GM19023 (cell line): ENCODE measurements around the gene TAMALIN.

ENCODE experiments used
- ATAC-seq: cut with Tn5 transposase; IDR thresholded peaks from one replicate; pipeline ENCODE4 v1.9.1; 2021; ENCODE audit warnings: mild to moderate bottlenecking, moderate library complexity; ENCODE audit not compliant: unreplicated experiment

Gene TAMALIN

DNA sequence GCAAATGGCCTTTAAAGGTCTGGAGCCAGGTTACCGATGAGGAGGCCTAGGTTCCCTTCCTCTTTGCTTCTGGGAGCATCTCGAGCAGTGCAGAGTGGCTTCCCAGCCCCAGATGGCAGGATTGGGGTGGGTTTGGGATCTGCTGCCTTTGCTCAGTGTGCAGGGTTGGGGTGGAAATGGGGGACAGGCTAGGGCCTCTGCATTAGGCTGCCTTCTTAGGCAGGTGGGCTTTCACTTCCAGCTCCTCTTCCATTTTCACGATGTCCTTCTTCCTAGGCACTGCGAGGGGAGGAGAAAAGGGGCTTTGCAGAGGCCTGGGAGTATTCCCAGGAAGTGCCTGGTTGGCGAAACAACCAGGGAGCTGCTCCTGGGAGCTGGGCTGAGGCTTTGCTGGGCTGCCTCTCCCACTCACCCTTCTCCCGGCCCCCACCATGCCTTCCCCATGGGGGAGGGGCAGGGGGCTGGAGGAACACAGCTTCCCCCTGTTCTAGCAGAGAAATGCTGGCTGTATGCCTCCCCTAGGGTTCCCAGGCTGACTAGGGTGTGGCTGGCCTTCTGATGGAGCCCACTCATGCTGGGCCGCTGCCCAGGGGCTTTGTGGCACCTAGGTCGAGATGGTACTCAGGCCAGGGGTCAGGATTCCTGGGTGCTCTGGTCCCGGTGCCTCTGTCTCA, 46.9 kb downstream of the TAMALIN start:
- no peak for ATAC-seq

DNA sequence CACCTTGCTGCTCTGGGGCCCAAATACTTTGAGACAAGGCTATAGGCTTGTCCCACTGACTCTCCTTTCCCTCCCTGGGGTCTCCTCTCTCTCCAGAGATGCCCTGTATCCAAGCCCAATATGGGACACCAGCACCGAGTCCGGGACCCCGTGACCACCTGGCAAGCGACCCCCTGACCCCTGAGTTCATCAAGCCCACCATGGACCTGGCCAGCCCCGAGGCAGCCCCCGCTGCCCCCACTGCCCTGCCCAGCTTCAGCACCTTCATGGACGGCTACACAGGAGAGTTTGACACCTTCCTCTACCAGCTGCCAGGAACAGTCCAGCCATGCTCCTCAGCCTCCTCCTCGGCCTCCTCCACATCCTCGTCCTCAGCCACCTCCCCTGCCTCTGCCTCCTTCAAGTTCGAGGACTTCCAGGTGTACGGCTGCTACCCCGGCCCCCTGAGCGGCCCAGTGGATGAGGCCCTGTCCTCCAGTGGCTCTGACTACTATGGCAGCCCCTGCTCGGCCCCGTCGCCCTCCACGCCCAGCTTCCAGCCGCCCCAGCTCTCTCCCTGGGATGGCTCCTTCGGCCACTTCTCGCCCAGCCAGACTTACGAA, 47.6 kb downstream of the TAMALIN start:
- ATAC-seq: no peak

DNA sequence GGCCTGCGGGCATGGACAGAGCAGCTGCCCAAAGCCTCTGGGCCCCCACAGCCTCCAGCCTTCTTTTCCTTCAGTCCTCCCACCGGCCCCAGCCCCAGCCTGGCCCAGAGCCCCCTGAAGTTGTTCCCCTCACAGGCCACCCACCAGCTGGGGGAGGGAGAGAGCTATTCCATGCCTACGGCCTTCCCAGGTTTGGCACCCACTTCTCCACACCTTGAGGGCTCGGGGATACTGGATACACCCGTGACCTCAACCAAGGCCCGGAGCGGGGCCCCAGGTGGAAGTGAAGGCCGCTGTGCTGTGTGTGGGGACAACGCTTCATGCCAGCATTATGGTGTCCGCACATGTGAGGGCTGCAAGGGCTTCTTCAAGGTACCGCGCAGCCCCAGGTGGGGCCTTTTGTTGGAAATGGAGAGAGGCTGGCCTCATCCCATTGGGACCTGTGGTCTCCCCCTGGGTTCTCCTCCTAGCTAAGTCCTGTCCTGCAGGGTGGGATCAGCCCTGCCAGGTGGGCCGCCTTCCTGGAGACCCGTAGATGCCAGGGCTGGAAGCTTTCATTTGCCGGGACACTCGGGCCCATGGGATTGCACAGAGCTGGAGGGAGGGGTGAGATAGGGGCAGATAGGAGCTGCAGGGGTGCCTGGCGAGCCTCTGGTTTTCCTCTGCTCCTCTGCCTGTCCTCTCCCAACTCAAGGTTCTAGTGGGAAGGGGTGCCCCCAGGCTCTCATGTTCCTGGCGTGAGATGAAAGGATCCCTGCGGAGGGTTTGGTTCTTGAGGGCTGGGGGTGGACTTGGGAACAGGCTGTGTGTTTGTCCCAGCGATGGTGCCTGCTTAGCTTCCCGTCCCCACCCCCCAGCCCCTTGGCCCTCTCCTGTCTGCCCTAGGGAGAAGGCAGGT, 48.3 kb downstream of the TAMALIN start:
- ATAC-seq: no peak

DNA sequence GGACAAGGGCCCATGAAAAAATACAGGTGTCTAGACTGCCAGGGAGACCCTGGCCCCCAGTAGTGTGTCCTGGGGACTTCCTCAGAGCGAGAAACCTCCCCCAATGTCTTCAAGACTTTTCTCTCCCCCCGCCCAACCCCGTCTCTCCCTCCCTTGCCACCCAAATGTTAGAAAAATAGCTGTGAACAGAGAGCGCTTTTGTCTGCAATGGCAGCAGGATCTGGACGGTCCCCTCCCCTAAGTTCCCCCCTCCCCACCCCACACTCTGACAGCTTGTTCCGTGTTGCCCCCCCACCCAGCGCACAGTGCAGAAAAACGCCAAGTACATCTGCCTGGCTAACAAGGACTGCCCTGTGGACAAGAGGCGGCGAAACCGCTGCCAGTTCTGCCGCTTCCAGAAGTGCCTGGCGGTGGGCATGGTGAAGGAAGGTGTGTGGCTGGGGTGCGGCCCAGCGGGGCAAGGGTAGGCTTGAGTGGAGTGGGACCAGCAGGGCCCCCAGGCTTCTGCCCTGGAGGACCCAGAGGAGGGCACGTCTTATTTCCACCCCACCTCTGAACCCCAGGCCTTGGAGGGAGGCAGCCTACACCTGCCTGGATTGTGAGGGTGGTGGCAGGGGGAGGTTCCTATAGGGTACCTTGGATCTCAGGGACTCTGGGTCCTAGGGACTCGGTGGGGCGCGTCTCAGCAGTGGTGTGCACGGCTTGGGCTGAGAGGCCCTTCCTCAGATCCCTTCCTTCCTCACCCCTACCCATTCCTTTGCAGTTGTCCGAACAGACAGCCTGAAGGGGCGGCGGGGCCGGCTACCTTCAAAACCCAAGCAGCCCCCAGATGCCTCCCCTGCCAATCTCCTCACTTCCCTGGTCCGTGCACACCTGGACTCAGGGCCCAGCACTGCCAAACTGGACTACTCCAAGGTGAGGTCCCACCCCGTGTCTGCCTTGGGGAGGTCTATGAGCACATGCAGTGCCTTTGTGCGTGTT, 49.3 kb downstream of the TAMALIN start:
- ATAC-seq: no peak

DNA sequence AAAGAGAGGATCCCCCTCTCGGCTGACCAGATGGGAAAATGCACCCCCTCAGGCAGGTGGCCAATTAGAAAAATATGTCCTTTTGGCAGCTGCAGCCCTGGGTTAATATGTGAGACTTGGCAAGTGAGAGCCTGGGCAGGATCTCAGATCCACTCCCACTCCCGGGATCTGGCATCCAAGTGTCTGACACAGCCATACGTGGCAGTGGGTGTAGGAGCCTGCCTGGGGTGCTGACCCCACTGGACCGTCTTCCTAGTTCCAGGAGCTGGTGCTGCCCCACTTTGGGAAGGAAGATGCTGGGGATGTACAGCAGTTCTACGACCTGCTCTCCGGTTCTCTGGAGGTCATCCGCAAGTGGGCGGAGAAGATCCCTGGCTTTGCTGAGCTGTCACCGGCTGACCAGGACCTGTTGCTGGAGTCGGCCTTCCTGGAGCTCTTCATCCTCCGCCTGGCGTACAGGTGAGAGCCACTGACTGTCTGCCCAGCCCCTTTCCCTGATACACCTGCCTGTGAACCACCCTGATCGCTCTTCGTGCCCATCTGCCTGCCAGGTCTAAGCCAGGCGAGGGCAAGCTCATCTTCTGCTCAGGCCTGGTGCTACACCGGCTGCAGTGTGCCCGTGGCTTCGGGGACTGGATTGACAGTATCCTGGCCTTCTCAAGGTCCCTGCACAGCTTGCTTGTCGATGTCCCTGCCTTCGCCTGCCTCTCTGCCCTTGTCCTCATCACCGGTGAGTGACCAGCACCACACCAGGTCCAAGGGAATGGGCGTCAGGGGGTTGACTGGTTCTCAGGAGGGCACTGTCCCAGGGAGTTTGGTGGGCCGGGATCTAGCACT, 50.3 kb downstream of the TAMALIN start:
- ATAC-seq: no peak

DNA sequence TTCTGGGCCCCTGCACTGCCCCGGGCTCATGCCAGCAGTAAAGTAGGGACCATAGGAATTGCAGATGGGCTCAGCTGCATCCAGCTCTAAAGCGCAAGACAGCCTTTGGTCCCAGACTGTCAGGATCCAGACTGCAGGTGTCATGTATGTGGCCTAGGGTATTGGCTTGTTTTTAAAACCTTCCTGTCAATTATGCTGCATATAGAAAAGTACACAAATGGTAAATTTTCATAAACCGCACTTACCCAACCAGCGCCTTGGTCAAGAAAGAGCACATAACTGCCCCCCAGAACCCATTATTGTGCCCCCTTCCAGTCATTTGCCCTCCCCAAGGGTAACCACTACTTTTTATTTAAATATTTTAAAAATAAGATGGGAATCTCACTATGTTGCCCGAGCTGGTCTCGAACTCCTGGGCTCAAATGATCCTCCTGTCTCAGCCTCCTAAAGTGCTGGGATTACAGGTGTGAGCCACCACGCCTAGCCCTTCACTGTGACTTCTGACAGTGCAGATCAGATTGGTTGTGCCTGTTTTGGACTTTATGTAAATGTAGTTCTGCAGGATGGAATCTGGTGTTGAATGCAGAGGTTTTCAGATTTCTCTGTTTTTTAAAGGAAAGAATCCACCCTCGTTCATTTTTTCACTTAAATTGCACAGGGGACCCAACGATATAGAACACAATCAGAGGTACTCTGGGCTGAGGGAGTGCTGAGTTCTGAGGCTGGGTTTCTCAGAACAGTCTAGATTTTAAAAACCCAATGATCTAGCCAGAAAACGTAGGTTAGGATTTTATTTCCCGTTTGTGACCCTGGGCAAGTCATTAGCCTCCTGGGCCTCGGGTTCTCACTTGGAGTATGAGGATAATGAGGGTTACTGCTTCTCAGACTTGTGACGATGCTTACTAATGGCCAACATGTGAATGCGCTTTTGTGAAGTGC, 51.2 kb downstream of the TAMALIN start:
- ATAC-seq: no peak

DNA sequence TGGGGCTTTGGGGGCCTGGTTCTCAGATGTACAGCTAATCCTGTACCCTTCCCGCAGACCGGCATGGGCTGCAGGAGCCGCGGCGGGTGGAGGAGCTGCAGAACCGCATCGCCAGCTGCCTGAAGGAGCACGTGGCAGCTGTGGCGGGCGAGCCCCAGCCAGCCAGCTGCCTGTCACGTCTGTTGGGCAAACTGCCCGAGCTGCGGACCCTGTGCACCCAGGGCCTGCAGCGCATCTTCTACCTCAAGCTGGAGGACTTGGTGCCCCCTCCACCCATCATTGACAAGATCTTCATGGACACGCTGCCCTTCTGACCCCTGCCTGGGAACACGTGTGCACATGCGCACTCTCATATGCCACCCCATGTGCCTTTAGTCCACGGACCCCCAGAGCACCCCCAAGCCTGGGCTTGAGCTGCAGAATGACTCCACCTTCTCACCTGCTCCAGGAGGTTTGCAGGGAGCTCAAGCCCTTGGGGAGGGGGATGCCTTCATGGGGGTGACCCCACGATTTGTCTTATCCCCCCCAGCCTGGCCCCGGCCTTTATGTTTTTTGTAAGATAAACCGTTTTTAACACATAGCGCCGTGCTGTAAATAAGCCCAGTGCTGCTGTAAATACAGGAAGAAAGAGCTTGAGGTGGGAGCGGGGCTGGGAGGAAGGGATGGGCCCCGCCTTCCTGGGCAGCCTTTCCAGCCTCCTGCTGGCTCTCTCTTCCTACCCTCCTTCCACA, 52.0 kb downstream of the TAMALIN start:
- ATAC-seq: no peak

DNA sequence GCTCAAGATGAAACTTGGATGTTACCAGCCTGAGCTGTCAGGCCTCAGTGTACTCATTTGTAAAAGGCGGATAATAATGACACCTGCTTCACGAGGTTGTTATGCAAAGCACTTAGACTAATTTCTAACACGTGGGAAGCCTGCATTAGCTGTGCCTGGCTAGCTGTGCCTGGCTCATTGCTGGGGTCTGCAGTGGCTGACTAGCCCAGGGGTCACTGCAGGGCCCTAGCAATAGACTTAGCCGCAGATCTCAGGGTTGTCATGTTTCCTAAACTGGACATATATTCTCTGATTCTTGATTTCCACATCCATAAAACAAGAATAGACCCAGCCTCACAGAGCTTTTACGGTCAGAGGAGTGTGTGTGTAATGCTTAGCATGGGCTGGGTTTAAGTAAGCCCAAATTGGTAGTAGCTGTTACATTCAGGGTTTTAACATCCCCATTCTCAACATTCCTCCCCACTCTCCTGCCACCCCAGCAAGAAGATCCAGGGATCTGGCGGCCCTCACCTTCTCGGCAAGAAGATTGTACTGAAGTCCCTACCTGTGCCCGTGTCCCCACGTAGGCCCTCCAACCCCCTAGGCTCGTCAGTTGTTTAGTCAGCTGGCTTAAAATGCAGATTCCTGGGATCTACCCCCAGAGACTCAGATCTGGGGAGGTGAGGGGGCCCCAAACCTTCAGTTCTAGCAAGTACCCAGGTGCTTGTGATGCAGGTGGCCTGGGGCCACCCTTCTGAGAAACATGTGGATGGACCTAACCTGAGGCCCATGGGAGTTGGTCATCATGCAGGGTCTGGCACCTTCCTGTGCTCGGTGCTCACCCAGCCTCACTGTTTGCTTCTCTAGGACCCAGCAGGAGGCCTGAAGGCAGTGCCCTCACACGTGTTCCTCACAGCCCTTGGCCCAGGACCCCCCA, 53.1 kb downstream of the TAMALIN start:
- no peak for ATAC-seq

DNA sequence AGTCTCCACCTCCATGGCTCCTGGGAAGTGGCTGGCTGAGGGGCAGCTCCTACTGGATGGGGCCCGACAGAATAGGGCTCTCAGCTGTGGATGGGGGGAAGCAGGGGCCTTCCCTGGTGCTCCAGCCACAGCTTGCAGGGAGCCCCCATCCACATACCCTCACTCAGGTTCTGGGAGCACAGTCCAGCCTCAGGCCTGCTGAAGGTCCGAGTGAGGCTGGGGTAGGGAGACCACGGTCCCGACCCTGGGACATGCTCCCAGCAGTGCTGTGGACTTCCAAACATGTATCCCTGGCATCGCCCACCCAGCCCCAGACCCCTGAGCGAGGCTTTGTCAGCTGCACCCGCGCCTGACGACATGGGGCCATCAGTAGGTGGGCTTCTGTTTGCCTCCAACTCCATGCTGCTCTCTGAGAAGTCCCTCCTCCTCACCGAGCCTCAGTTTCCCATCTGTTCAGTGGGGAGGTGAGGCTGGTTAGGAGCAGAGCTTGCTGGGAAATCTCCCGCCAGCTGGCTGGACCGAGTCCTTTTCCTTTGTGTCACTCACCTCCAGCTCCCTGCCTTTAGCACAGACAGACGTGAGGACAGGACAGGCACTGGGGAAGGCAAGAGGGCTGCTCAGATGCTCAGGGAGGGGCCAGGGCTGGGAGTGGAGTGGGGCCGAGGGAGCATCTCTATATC, 53.9 kb downstream of the TAMALIN start:
- no peak for ATAC-seq

DNA sequence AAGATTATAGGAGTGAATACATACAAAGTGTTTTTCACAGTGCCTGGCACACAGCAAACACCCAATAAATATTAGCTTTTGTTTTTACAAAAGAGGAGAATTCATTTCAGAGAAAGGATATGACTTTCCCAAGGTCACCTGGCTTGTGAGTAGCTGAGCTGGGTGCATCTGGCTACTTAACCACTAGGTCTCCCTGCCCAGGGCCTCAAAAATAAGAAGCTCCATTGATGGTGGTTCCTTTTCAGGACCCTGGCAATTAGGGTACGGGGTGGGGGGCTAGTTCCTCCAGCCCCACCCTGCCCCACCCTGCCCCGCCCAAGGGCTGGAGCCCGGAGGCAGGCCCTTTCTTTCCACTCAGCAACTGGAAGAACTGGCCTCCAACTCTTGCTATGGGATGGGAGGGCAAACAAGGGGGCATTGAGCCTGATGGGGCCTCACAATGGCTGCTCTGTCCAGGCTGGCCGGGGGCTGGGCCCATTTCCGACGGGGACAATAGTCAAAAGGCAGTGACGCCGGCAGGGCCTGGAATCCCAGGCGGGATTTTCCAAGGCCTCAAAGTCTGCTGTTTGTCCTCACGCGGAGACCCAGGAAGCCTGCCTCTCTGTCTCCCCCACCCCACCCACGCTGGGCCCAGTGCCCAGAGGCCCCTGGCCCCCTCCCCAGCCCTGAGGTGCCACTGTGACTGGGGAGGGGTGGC, 54.9 kb downstream of the TAMALIN start:
- no peak for ATAC-seq

DNA sequence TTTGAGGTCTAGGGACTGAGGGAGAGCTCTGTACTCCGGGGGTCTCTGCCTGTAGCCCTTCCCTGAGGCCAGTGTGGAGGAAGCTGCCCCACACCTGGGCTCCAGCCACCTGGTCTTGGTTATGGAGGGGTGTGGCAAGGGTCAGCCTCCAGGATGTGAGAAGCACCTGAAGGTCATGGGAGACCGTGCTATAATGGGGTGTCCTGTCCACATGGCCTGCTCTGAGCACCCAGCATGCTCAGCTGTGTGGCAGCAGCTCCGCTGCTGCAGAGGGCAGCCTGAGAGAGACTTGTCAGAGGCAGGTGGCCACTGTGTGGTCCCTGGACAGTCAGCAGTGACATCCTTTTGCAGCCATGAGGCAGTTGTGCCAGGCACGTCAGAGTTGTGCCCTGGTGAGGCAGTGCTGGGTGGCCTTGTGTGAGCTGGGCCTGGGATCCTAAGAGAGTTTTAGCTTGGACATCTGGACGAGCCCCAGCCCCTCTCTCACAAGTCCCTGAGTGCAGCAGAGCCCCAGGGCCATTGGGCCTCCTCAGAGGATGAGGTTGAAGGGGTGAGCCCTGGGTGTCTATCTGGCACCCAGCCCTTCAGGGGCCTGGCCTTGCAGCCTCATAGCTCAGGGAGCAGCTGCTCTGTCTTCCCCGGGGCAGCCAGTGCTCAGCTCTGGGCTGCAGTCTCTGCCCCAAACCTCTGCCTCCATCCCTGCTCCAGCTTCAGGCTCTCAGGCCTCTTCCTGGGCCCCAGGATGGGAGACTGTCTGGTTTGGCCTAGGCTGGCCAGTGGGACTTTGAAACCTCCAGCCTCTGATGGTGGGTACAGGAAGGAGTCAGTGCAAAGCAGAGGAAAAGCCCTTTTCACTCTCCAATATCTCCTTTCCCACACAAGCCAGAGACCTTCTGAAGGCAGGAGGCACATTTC, 55.7 kb downstream of the TAMALIN start:
- ATAC-seq: no peak

DNA sequence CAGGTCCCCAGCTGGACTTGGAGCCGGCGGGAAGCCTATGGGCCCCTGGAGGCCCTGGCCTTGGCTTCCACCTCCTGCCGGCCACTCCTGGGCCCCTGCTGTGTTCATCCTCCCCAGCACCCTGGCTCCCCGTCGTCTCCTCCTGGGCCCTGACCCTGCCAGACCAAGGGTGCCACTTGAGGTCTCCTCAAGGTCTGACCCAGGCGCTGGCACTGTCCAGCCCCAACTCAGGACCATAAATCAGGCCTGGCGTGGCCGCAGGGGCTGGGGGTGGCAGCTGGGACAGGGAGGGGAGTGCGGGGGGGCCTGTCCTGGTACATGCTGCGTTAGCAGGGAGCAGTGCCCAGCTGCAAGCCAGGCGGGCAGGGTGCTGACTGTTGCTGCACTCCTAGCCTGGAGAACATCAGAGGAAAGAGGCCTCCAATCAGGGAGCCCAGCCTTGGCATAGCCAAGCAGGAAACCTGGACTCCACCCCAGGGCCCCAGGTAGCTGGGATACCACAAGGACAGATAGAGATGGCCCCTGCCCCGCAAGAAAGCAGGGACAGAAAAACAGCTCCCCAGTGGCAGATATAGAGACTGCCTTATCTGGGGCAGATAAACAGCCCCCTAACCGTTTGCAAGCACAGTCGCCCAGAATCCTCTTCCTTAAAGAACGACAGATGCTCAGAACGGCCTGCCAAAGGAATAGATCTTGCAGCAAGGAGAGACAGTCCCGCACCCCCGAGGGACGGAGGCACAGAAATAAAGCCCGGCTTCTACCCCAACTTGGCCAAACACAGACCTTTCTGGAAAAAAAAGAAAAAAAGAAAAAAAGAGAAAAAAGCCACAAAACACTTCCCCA, 56.6 kb downstream of the TAMALIN start:
- no peak for ATAC-seq

DNA sequence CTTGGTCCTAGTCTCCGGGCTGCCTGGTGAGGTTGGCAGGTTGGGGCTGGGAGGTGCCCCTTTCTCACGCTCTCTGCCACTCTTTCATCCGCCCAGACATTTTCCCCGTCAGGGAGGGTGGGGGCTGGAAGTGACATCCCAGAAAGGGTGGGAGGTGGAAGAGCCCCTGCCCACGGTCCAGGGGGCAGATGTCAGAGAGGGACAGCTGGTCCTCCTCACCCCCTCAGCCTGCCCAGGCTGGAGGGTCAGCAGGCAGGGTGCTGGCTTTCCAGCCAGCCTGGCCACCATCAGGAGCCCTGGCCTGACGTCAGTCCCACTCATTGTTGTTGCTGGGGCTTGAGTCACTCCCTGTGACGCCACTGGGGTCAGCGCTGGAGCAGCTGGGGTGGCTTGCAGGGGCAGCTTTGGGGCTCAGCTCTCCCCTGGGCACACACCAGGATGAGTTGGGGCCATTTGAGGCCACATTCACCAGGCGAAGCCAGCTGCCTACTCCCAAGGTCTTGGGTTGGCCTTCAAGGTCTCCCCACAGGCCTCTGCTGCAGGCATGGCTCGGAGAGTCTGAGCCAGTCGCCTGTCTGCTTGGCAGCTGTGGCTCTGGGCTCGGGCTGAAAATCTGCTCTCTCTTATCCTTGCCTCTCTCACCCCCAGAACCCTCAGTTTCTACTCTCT, 57.4 kb downstream of the TAMALIN start:
- ATAC-seq: no peak
